HG02852 (cell line): ENCODE results near the gene EXOSC3.

Experiments used
- ATAC-seq: cut with Tn5 transposase; IDR thresholded peaks from one replicate; pipeline ENCODE4 v1.9.1; 2021; ENCODE audit warnings: mild to moderate bottlenecking, moderate library complexity; ENCODE audit not compliant: unreplicated experiment

EXOSC3 gene

GRCh38 chr9:37739222-37739621 lies 45.6 kb downstream of the EXOSC3 start:
- ATAC-seq, result no peak

- ATAC-seq, result no peak
Observed at GRCh38 chr9:37732952-37733351, 51.9 kb downstream of the EXOSC3 start.

GRCh38 chr9:37732086-37732741 lies 52.6 kb downstream of the EXOSC3 start:
- ATAC-seq, result no peak

DNA sequence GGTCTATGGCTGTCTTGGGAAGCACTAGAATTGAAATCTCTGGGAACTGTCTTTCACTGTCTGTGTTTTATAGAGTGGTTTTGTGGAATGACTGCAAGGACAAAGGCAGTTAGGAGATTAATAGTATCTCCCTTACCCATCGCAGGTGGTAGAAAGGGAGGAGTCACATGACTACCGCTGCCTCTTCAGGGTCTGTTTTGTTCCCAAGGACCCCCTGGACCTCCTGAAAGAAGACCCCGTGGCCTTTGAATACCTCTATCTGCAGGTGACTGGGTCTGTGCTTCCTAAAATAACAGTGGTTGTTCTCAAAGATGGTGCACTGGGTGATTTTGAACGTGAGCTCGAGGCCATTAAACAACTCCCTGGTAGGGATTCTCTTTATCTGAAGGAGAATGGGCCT lies 54.0 kb downstream of the EXOSC3 start:
- no peak for ATAC-seq

DNA sequence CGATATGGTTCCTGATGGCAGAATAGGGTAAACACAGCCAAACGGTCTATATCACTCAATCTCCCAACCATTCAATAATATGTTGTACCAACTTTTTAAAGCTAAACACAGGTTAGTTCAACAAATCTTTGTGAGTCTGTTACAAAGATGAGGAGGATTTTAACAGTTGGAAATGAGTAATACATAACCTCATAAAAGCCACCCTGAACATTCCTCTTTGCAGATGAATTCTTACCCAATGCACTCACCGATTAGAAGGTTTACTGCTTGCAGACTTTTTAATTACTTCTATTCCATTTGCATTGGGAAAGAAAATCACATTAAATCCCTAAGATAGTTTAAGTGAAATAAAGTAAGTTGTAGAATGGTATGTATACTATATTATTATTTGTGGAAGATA lies 54.6 kb downstream of the EXOSC3 start:
- ATAC-seq, result no peak
